HepG2 (cell line): ENCODE measurements around the gene EFCAB14. TPM values are rescaled to one million over a fixed set of nuclear protein-coding genes. Genes with fewer than 3 reads are reported as not detected.
"Not testable (repeated sequence)": the region's sequence is repeated elsewhere in the genome, so short reads cannot be mapped to it uniquely, and the experiment has no call there.

ENCODE experiments used
- ATAC-seq: fragments of 200-7000 bp; cut with Tn5 transposase; 3 replicates; pipeline ENCODE4 v1.9.1; 2020; ENCODE audit warnings: mild to moderate bottlenecking, moderate library complexity
- BruUV-seq: library from RNA; stranded (reverse); fragments of 400-500 nt; replicated peaks from 2 replicates; lab custom pipeline; 2021; lab: Mats Ljungman, UMichigan
- CTCF ChIA-PET: fragments of 300-600 bp; formaldehyde crosslinking; extraction: SDS; loops from one replicate; lab custom pipeline; 2021; ENCODE audit warnings: low total read pairs, inconsistent platforms, low intra/inter-chr PET ratio; lab: Yijun Ruan, JAX
- POLR2A ChIA-PET: fragments of 350-600 bp; sonication (Branson Sonifier 250); formaldehyde crosslinking; loops from one replicate; lab custom pipeline; 2020; ENCODE audit warnings: antibody characterized with exemption, inconsistent platforms; lab: Yijun Ruan, JAX
- DNase-seq: peaks from one replicate; pipeline ENCODE4 v3.0.0-alpha.2; 2015; ENCODE audit warnings: low spot score
- FAIRE-seq: peaks from 3 replicates; lab custom pipeline; 2011; peaks lifted over from hg19 to GRCh38; lab: Jason Lieb, UNC
- H2AFZ ChIP-seq: one replicate; pipeline ENCODE4 v1.6.1; 2011; ENCODE audit warnings: low read length, inconsistent platforms
- H3K27ac ChIP-seq: fragments of 300-600 bp; 3 replicates; pipeline ENCODE4 v1.8.0; 2011; ENCODE audit warnings: mixed run types, mild to moderate bottlenecking, mixed read lengths, low read length, inconsistent platforms; ENCODE audit not compliant: insufficient read depth; ENCODE audit errors: extremely low read length
- H3K27me3 ChIP-seq, 2 experiments: fragments of 200-600 bp in 1 of 2; 2 replicates in 1 of 2; 3 replicates in 1 of 2; pipeline versions ENCODE4 v1.6.0 to v1.8.0; 2011; ENCODE audit warnings: low read length in 2 of 2, mild to moderate bottlenecking in 2 of 2, moderate library complexity in 2 of 2, inconsistent platforms in 1 of 2; ENCODE audit not compliant: insufficient read depth in 2 of 2, control insufficient read depth in 1 of 2
- H3K36me3 ChIP-seq, 2 experiments: fragments of 200-600 bp in 1 of 2; replicated peaks in 1 of 2; 2 replicates in 1 of 2; 3 replicates in 1 of 2; pipeline versions ENCODE4 v1.5.1 to v1.8.0; 2011; ENCODE audit warnings: low read length in 2 of 2, inconsistent platforms in 1 of 2; ENCODE audit not compliant: insufficient read depth in 2 of 2, control insufficient read depth in 1 of 2
- H3K4me1 ChIP-seq: 2 replicates; pipeline ENCODE4 v1.5.1; 2012; ENCODE audit warnings: low read length, inconsistent platforms; ENCODE audit not compliant: insufficient read depth
- H3K4me2 ChIP-seq: 2 replicates; pipeline ENCODE4 v1.6.0; 2011; ENCODE audit warnings: low read depth, low read length, inconsistent platforms
- H3K4me3 ChIP-seq, 3 experiments: fragments of 200-600 bp in 1 of 3; sonication (generic), shearing (Covaris generic) in 1 of 3; replicated peaks in 1 of 3; 2 replicates each; pipeline ENCODE4 v1.5.1; 2011 to 2016; ENCODE audit warnings: low read length in 3 of 3, inconsistent platforms in 2 of 3, low read depth in 2 of 3, mild to moderate bottlenecking in 2 of 3, control low read depth in 1 of 3, mixed read lengths in 1 of 3; ENCODE audit not compliant: insufficient read depth in 1 of 3
- H3K79me2 ChIP-seq: one replicate; pipeline ENCODE4 v1.6.1; 2011; ENCODE audit warnings: low read length, inconsistent platforms; ENCODE audit not compliant: insufficient read depth
- H3K9ac ChIP-seq: 2 replicates; pipeline ENCODE4 v1.6.0; 2011; ENCODE audit warnings: mild to moderate bottlenecking, low read depth, low read length, inconsistent platforms; ENCODE audit not compliant: insufficient read depth
- H3K9me3 ChIP-seq: 2 replicates; pipeline ENCODE4 v1.5.1; 2012; ENCODE audit warnings: mild to moderate bottlenecking, low read length
- H4K20me1 ChIP-seq: 2 replicates; pipeline ENCODE4 v1.6.0; 2011; ENCODE audit warnings: inconsistent platforms, mild to moderate bottlenecking, low read length, moderate library complexity; ENCODE audit not compliant: insufficient read depth
- CERS6 ChIP-seq: sonication (generic); formaldehyde crosslinking; IDR thresholded peaks from 2 replicates; pipeline ENCODE4 v1.5.0; 2020; ENCODE audit warnings: missing genetic modification reagents
- MAFF ChIP-seq: IDR thresholded peaks from 2 replicates; pipeline ENCODE4 v1.6.1; 2011; ENCODE audit warnings: low read depth, low read length, improper control_type of control experiment
- MAFK ChIP-seq, 2 experiments: IDR thresholded peaks in 1 of 2; conservative IDR thresholded peaks in 1 of 2; 2 replicates each; pipeline ENCODE4 v1.6.1; 2011; ENCODE audit warnings: improper control_type of control experiment in 2 of 2, low read length in 2 of 2
- POGK ChIP-seq: sonication (generic); formaldehyde crosslinking; conservative IDR thresholded peaks from 2 replicates; pipeline ENCODE4 v1.8.0; 2022; ENCODE audit warnings: mild to moderate bottlenecking, moderate library complexity, missing genetic modification reagents
- SRF ChIP-seq: IDR thresholded peaks from 2 replicates; pipeline ENCODE4 v1.6.1; 2011; ENCODE audit warnings: mild to moderate bottlenecking, low read depth, low read length, moderate library complexity
- ZBTB33 ChIP-seq: sonication (generic); formaldehyde crosslinking; IDR thresholded peaks from 2 replicates; pipeline ENCODE4 v1.4.0; 2020; ENCODE audit warnings: missing genetic modification reagents
- ZBTB49 ChIP-seq: sonication (generic); formaldehyde crosslinking; IDR thresholded peaks from 2 replicates; pipeline ENCODE4 v1.4.0; 2020; ENCODE audit warnings: missing genetic modification reagents, borderline replicate concordance
- WGBS: methylation state at CpG from one replicate; pipeline ENCODE4 v1.1.6; 2017; ENCODE audit warnings: low lambda C conversion rate; 5-methylcytosine and 5-hydroxymethylcytosine counted together
- in situ Hi-C: cut with HindIII; loops from 2 replicates; pipeline ENCODE4 v1.10.0; 2017; ENCODE audit warnings: low pct_unique_long_range_greater_than_20kb; ENCODE audit not compliant: extremely low pct_ligation_motif_present
- intact Hi-C: fragments of 100-400 bp; cut with micrococcal nuclease; formaldehyde crosslinking; loops from one replicate; pipeline ENCODE4 v1.10.0; 2022; ENCODE audit not compliant: unreplicated experiment
- polyA plus RNA-seq, 8 experiments: library from polyadenylated mRNA; depleted of rRNA in 3 of 8; stranded (reverse) in 7 of 8; unstranded in 1 of 8; fragments of >200 nt; fragmentation: Illumina TruSeq in 4 of 8; extraction: Trizol in 4 of 8; gene quantifications; 2 replicates each; pipeline versions ENCODE4 v1.2.1 to v1.2.3, GENCODE V29; 2011 to 2016; ENCODE audit warnings: low read depth in 4 of 8, missing spikeins in 1 of 8, mixed read lengths in 1 of 8; ENCODE audit not compliant: insufficient read depth in 1 of 8
- total RNA-seq, 5 experiments: library from RNA; depleted of rRNA; stranded (reverse); fragments of >200 nt; fragmentation: Illumina TruSeq; extraction: Trizol; gene quantifications; 2 replicates each; pipeline ENCODE4 v1.2.3, GENCODE V29; 2016; ENCODE audit warnings: low read depth in 1 of 5

Gene EFCAB14
- total and polyA plus RNA-seq, 2 of the 13 experiments (the other 11 are each of a cell fraction or from before 2014, with no cell fraction given): 13.4 to 17.9 TPM

- POLR2A ChIA-PET, BruUV-seq, H4K20me1 ChIP-seq, DNase-seq, in situ Hi-C loops, intact Hi-C loops, H3K9ac ChIP-seq, H3K27ac ChIP-seq, H3K36me3 ChIP-seq, H3K27me3 ChIP-seq, H2AFZ ChIP-seq, H3K4me2 ChIP-seq, FAIRE-seq, H3K9me3 ChIP-seq, H3K4me1 ChIP-seq, H3K4me3 ChIP-seq, CTCF ChIA-PET, H3K79me2 ChIP-seq, ATAC-seq: not testable (repeated sequence)
- 0 out of 2 replicates have a peak, but pooled peaks have one; percentile 27 for TF ChIP-seq SRF
- 42% methylated on average over 4 of the region's 4 CpGs for WGBS
Observed at GRCh38 chr1:46754707-46755106, 35.8 kb upstream of the EFCAB14 start.

GRCh38 chr1:46753985-46754384 is 35.1 kb upstream of the EFCAB14 start:
- no peak overlapping the region for H2AFZ ChIP-seq
- H3K79me2 ChIP-seq: no peaks in the 10 kb centered on the region
- TF ChIP-seq CERS6 (no peak), POGK (CRISPR knock-in tag) (no peak), MAFF (peak; percentile 72), ZBTB33 (CRISPR knock-in tag) (no peak), ZBTB49 (CRISPR knock-in tag) (no peak), MAFK (conservative IDR thresholded peaks at IDR 0.05 in 1 of 2, IDR thresholded peaks at IDR 0.05 in 1 of 2; ENCODE audit: low read length in 2 of 2) (peak; percentile 60 to 88; a peak in 3 of 4 replicates)
- no peak overlapping the region for H3K9ac ChIP-seq
- H3K36me3 ChIP-seq: no peaks in the 10 kb centered on the region
- H3K27ac ChIP-seq: no peak overlapping the region
- H3K9me3 ChIP-seq: no peaks in the 10 kb centered on the region
- ChIA-PET POLR2A (no interaction called here), CTCF (no interaction called here)
- no peak for ATAC-seq
- no peak for DNase-seq
- BruUV-seq: no TSS peak
- no peak overlapping the region for H3K4me3 ChIP-seq
- 0% methylated on average over 1 of the region's 1 CpG for WGBS
- no peaks in the 10 kb centered on the region for H4K20me1 ChIP-seq
- FAIRE-seq: no peak
- no peak overlapping the region for H3K4me2 ChIP-seq
- no peaks in the 10 kb centered on the region for H3K27me3 ChIP-seq
- intact Hi-C loops: no loop called here
- peaks cover 8% of the 10 kb centered on the region for H3K4me1 ChIP-seq
- in situ Hi-C loops: no loop called here
